ENCODE measurements around the gene GNMT. TPM values are rescaled to one million over a fixed set of nuclear protein-coding genes. Genes with fewer than 3 reads are reported as not detected.
A peak's percentile ranks its signal among the peaks of the same experiment; 100 is the strongest.

GNMT gene
- total and polyA plus RNA-seq, 9 of the 15 experiments (the other 6 are each of a cell fraction or from before 2014, with no cell fraction given): 0.11 to 0.29 (median 0.15) TPM; not detected in 6

DNA sequence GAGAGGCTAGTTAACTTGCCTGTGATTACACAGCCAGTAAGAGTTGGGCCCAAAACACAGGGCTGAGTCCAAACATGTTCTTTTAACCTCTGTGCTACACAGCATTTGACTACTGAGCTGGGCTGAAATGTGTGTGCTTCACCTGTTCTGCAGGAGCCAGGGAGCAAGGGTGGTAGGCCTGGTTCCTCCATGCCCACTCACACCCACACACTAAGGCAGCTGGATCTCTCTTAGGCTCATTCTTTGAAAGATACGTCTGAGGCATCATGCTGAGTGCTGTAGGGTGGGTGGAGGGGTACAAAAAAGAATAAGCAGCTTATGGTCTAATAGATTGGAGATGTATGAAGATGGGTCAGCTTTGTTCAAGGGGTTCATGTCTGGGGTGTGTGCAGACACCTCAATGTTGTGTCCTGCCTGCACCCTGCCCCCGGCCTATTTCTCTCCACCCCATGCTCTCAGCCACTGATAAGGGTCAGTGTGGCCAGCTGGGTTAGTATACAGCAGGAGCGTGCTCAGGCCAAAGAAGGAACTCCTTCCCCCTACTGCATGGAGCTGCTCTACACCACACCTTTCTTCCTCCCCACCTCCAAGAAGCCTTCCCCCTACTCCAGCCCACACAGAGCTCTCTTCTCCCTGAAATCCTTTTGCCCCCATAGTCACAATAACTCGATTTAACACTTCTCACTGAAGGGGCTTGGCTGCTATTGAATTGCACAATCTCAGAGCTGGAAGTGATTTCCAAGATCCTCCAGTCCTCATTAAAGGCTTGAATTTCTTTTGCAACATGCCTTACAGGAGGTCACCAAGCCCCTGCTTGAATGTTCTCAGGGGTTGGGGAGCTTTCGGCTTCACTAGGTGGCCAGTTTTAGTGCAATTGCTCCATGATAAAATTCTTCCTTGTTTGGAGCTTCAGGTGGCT lies 27.2 kb downstream of the GNMT start (continued):
- TF ChIP-seq GATAD2B (IDR thresholded peaks at IDR 0.05; ENCODE audit: borderline replicate concordance): no peak
- TF ChIP-seq, protein P1, sequence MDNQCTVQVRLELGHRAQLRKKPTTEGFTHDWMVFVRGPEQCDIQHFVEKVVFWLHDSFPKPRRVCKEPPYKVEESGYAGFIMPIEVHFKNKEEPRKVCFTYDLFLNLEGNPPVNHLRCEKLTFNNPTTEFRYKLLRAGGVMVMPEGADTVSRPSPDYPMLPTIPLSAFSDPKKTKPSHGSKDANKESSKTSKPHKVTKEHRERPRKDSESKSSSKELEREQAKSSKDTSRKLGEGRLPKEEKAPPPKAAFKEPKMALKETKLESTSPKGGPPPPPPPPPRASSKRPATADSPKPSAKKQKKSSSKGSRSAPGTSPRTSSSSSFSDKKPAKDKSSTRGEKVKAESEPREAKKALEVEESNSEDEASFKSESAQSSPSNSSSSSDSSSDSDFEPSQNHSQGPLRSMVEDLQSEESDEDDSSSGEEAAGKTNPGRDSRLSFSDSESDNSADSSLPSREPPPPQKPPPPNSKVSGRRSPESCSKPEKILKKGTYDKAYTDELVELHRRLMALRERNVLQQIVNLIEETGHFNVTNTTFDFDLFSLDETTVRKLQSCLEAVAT (IDR thresholded peaks at IDR 0.05): no peak
- TF ChIP-seq, protein P2, sequence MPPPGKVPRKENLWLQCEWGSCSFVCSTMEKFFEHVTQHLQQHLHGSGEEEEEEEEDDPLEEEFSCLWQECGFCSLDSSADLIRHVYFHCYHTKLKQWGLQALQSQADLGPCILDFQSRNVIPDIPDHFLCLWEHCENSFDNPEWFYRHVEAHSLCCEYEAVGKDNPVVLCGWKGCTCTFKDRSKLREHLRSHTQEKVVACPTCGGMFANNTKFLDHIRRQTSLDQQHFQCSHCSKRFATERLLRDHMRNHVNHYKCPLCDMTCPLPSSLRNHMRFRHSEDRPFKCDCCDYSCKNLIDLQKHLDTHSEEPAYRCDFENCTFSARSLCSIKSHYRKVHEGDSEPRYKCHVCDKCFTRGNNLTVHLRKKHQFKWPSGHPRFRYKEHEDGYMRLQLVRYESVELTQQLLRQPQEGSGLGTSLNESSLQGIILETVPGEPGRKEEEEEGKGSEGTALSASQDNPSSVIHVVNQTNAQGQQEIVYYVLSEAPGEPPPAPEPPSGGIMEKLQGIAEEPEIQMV (tag; conservative IDR thresholded peaks at IDR 0.05; ENCODE audit: low read depth): no peak
- TF ChIP-seq, protein P3, sequence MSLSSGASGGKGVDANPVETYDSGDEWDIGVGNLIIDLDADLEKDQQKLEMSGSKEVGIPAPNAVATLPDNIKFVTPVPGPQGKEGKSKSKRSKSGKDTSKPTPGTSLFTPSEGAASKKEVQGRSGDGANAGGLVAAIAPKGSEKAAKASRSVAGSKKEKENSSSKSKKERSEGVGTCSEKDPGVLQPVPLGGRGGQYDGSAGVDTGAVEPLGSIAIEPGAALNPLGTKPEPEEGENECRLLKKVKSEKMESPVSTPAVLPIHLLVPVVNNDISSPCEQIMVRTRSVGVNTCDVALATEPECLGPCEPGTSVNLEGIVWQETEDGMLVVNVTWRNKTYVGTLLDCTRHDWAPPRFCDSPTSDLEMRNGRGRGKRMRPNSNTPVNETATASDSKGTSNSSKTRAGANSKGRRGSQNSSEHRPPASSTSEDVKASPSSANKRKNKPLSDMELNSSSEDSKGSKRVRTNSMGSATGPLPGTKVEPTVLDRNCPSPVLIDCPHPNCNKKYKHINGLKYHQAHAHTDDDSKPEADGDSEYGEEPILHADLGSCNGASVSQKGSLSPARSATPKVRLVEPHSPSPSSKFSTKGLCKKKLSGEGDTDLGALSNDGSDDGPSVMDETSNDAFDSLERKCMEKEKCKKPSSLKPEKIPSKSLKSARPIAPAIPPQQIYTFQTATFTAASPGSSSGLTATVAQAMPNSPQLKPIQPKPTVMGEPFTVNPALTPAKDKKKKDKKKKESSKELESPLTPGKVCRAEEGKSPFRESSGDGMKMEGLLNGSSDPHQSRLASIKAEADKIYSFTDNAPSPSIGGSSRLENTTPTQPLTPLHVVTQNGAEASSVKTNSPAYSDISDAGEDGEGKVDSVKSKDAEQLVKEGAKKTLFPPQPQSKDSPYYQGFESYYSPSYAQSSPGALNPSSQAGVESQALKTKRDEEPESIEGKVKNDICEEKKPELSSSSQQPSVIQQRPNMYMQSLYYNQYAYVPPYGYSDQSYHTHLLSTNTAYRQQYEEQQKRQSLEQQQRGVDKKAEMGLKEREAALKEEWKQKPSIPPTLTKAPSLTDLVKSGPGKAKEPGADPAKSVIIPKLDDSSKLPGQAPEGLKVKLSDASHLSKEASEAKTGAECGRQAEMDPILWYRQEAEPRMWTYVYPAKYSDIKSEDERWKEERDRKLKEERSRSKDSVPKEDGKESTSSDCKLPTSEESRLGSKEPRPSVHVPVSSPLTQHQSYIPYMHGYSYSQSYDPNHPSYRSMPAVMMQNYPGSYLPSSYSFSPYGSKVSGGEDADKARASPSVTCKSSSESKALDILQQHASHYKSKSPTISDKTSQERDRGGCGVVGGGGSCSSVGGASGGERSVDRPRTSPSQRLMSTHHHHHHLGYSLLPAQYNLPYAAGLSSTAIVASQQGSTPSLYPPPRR (CRISPR knock-in tag; IDR thresholded peaks at IDR 0.05; ENCODE audit: borderline replicate concordance): 0 out of 2 replicates have a peak, but pooled peaks have one; percentile 27
- peak; percentile 88 for TF ChIP-seq ZKSCAN8 (CRISPR knock-in tag; IDR thresholded peaks at IDR 0.05)
- TF ChIP-seq L3MBTL2 (IDR thresholded peaks at IDR 0.05): 0 out of 2 replicates have a peak, but pooled peaks have one; percentile 30
- peak; percentile 52 for TF ChIP-seq CEBPG (CRISPR knock-in tag; IDR thresholded peaks at IDR 0.05)
- TF ChIP-seq CEBPG (tag; conservative IDR thresholded peaks at IDR 0.05 in 1 of 2, IDR thresholded peaks at IDR 0.05 in 1 of 2): peak; percentile 51 to 83; a peak in 3 of 4 replicates
- TF ChIP-seq CXXC5 (CRISPR knock-in tag; IDR thresholded peaks at IDR 0.05): peak; percentile 38; the same call in 1 of the 2 replicates
- peak; percentile 92 for TF ChIP-seq FOXK2 (conservative IDR thresholded peaks at IDR 0.05 in 1 of 2, IDR thresholded peaks at IDR 0.05 in 1 of 2; ENCODE audit: low read depth in 2 of 2)
- TF ChIP-seq FOXP1 (CRISPR knock-in tag; IDR thresholded peaks at IDR 0.05): no peak
- peak; percentile 87 for TF ChIP-seq ZNF134 (CRISPR knock-in tag; conservative IDR thresholded peaks at IDR 0.05)
- no peak for TF ChIP-seq CC2D1A (IDR thresholded peaks at IDR 0.05)
- TF ChIP-seq ELF4 (CRISPR knock-in tag; IDR thresholded peaks at IDR 0.05): 0 out of 2 replicates have a peak, but pooled peaks have one; percentile 15
- no peak for TF ChIP-seq ZNF175 (CRISPR knock-in tag; IDR thresholded peaks at IDR 0.05; ENCODE audit: low read depth)
- TF ChIP-seq CBFA2T3 (IDR thresholded peaks at IDR 0.05): peak; percentile 32; the same call in 1 of the 2 replicates
- TF ChIP-seq YY1 (IDR thresholded peaks at IDR 0.05; ENCODE audit: borderline replicate concordance in 1 of 3, control insufficient read depth in 1 of 3, extremely low read depth in 1 of 3, insufficient read depth in 3 of 3, insufficient read length in 1 of 3, insufficient replicate concordance in 2 of 3, low read depth in 1 of 3, low read length in 2 of 3): peak in 1 of 3 experiments; percentile 29

All from K562 (cell line).